Gastroesophageal sphincter (tissue), 3 donors: ENCODE results near the gene SPIN1.

ENCODE experiments used
- POLR2A ChIP-seq, 2 donors: fragments of 450-650 bp; IDR thresholded peaks; one replicate each; pipeline ENCODE4 v1.6.1; 2017; ENCODE audit warnings: antibody characterized with exemption in 2 of 2, mild to moderate bottlenecking in 2 of 2, moderate library complexity in 1 of 2
- TF ChIP-seq, protein P1 (sequence below), 4 experiments: fragments of 200-600 bp in 2 of 4; fragments of 450-650 bp in 2 of 4; sonication (generic) in 1 of 4; IDR thresholded peaks; one replicate each; pipeline ENCODE4 v1.5.1; 2017 to 2019; ENCODE audit warnings: antibody characterized with exemption in 4 of 4, mild to moderate bottlenecking in 2 of 4, moderate library complexity in 2 of 4

DNA sequence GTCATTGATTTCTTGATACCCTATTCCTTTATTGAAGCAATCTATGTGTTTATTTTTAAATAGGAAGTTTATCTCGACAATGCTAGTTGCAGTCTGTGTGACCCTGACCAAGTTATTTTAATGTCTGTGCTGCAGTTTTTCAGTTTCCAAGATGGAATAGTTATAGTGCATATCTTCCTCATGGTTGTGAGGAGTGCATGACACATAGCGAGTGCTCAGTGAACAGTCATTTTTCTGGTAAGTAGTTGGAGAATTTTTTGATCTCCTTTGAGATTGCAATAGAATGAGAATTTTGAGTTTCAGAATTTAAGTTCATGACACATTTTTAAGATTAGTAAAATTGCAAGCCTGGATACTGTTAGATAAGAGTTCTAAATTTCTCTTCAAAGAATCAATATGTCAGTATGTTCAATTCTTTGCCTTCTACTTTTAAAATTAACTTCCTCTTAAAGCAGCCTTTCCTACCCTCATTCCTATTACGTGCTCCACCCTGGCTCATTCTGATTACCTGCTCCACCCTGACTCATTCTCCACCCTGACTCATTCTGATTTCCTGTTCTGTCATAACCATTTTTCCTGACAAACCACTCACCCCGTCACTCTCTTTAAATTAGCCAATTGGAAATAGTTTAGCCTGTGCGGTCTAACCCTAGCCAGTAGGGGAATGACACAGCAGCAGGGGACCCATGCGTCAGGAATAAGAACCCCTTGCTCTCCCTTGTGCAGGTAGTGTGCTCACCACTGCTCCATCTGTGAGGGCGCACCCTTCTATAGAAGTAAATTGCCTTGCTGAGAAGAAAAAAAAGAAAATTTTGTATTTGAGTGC, 30.7 kb downstream of the SPIN1 start:
- TF ChIP-seq, protein P1, sequence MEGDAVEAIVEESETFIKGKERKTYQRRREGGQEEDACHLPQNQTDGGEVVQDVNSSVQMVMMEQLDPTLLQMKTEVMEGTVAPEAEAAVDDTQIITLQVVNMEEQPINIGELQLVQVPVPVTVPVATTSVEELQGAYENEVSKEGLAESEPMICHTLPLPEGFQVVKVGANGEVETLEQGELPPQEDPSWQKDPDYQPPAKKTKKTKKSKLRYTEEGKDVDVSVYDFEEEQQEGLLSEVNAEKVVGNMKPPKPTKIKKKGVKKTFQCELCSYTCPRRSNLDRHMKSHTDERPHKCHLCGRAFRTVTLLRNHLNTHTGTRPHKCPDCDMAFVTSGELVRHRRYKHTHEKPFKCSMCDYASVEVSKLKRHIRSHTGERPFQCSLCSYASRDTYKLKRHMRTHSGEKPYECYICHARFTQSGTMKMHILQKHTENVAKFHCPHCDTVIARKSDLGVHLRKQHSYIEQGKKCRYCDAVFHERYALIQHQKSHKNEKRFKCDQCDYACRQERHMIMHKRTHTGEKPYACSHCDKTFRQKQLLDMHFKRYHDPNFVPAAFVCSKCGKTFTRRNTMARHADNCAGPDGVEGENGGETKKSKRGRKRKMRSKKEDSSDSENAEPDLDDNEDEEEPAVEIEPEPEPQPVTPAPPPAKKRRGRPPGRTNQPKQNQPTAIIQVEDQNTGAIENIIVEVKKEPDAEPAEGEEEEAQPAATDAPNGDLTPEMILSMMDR (IDR thresholded peaks at IDR 0.05) = no peak
- TF ChIP-seq POLR2A (IDR thresholded peaks at IDR 0.05) = no peak
